ENCODE data around the gene HHATL. TPM values are rescaled to one million over a fixed set of nuclear protein-coding genes. Genes with fewer than 3 reads are reported as not detected.

The HHATL gene
- total RNA-seq, 4 donors from 2014 or later = 2.3 TPM; not detected in 3

GRCh38 chr3:42736531-42736930, 33.9 kb upstream of the HHATL start:
- WGBS = 92% methylated on average over 6 of the region's 6 CpGs
- DNase-seq (ENCODE audit: low spot score in 2 of 2) = peak in 1 of 2 donors; percentile 62

GRCh38 chr3:42736081-42736480, 33.5 kb upstream of the HHATL start:
- Histone ChIP-seq H3K4me1 (peaks cover 10% of the 10 kb centered on the region), H3K27me3 (no peaks in the 10 kb centered on the region), H3K27ac (no peak overlapping the region), H3K4me3 (no peak overlapping the region), H3K36me3 (no peaks in the 10 kb centered on the region), H3K9me3 (no peaks in the 10 kb centered on the region)
- peak in 1 of 2 donors; percentile 52 for DNase-seq (ENCODE audit: low spot score in 2 of 2)
- 65% methylated on average over 1 of the region's 1 CpG for WGBS
- TF ChIP-seq CTCF (IDR thresholded peaks at IDR 0.05) = no peak
- no peak for TF ChIP-seq POLR2AphosphoS5 (IDR thresholded peaks at IDR 0.05)
- no peak for TF ChIP-seq POLR2A (IDR thresholded peaks at IDR 0.05)
- TF ChIP-seq EP300 (IDR thresholded peaks at IDR 0.05) = no peak

More at GRCh38 chr3:42736531-42736930, 33.9 kb upstream of the HHATL start:
- Histone ChIP-seq H3K27me3 (no peaks in the 10 kb centered on the region), H3K36me3 (no peaks in the 10 kb centered on the region), H3K4me3 (no peak overlapping the region), H3K27ac (no peak overlapping the region), H3K9me3 (no peaks in the 10 kb centered on the region), H3K4me1 (peaks cover 10% of the 10 kb centered on the region)
- TF ChIP-seq POLR2A (IDR thresholded peaks at IDR 0.05) (no peak), EP300 (IDR thresholded peaks at IDR 0.05) (no peak), CTCF (IDR thresholded peaks at IDR 0.05) (no peak), POLR2AphosphoS5 (IDR thresholded peaks at IDR 0.05) (no peak)

GRCh38 chr3:42735615-42736014, 33.0 kb upstream of the HHATL start:
- no peak for TF ChIP-seq POLR2A (IDR thresholded peaks at IDR 0.05)
- no peak for TF ChIP-seq CTCF (IDR thresholded peaks at IDR 0.05)
- no peak for TF ChIP-seq POLR2AphosphoS5 (IDR thresholded peaks at IDR 0.05)
- TF ChIP-seq EP300 (IDR thresholded peaks at IDR 0.05) = no peak
- H3K27ac ChIP-seq = no peak overlapping the region
- no peaks in the 10 kb centered on the region for H3K9me3 ChIP-seq
- WGBS = 94% methylated on average over 11 of the region's 12 CpGs
- no peaks in the 10 kb centered on the region for H3K27me3 ChIP-seq
- peaks cover 10% of the 10 kb centered on the region for H3K4me1 ChIP-seq
- DNase-seq (ENCODE audit: low spot score in 2 of 2) = peak in 1 of 2 donors; percentile 65
- no peaks in the 10 kb centered on the region for H3K36me3 ChIP-seq
- no peak overlapping the region for H3K4me3 ChIP-seq

GRCh38 chr3:42735019-42735418, 32.4 kb upstream of the HHATL start:
- H3K4me1 ChIP-seq = peaks cover 8% of the 10 kb centered on the region
- H3K36me3 ChIP-seq = no peaks in the 10 kb centered on the region
- peak in 1 of 2 donors; percentile 75 for DNase-seq (ENCODE audit: low spot score in 2 of 2)
- TF ChIP-seq CTCF (IDR thresholded peaks at IDR 0.05) = no peak
- TF ChIP-seq POLR2AphosphoS5 (IDR thresholded peaks at IDR 0.05) = no peak
- TF ChIP-seq POLR2A (IDR thresholded peaks at IDR 0.05) = no peak
- TF ChIP-seq EP300 (IDR thresholded peaks at IDR 0.05) = no peak
- H3K9me3 ChIP-seq = no peaks in the 10 kb centered on the region
- H3K27ac ChIP-seq = no peak overlapping the region
- H3K4me3 ChIP-seq = no peak overlapping the region
- WGBS = 81% methylated on average over 8 of the region's 8 CpGs
- no peaks in the 10 kb centered on the region for H3K27me3 ChIP-seq

- Histone ChIP-seq H3K4me1 (peaks cover 4% of the 10 kb centered on the region), H3K9me3 (no peaks in the 10 kb centered on the region), H3K4me3 (no peak overlapping the region), H3K27ac (no peak overlapping the region), H3K36me3 (no peaks in the 10 kb centered on the region), H3K27me3 (no peaks in the 10 kb centered on the region)
- WGBS = 60% methylated on average over 1 of the region's 6 CpGs
- peak in 1 of 2 donors; percentile 52 for DNase-seq (ENCODE audit: low spot score in 2 of 2)
- TF ChIP-seq EP300 (IDR thresholded peaks at IDR 0.05) (no peak), POLR2AphosphoS5 (IDR thresholded peaks at IDR 0.05) (no peak), POLR2A (IDR thresholded peaks at IDR 0.05) (no peak), CTCF (IDR thresholded peaks at IDR 0.05) (no peak)
These were observed 31.8 kb upstream of the HHATL start for GRCh38 chr3:42734263-42734860.

Measured in suprapubic skin (tissue), 4 donors.